Loucy (cell line): ENCODE data around the gene ZNF148.

Experiments
- CTCF ChIP-seq: fragments of 200-600 bp; sonication (generic); conservative IDR thresholded peaks from 2 replicates; pipeline ENCODE4 v1.5.1; 2014; ENCODE audit warnings: mild to moderate bottlenecking, antibody characterized with exemption, low read length
- EZH2phosphoT487 ChIP-seq: fragments of 200-600 bp; IDR thresholded peaks from 2 replicates; pipeline ENCODE4 v1.6.1; 2018; ENCODE audit warnings: antibody characterized with exemption, mild to moderate bottlenecking, moderate library complexity, borderline replicate concordance

GRCh38 chr3:125179884-125180240 lies 195.3 kb downstream of the ZNF148 start:
- TF ChIP-seq CTCF (no peak), EZH2phosphoT487 (no peak)
